Esophagus squamous epithelium (tissue), 5 donors: ENCODE measurements around the gene LRRN2. TPM values are rescaled to one million over a fixed set of nuclear protein-coding genes. Genes with fewer than 3 reads are reported as not detected.

ENCODE experiments used
- DNase-seq: peaks from one replicate; lab custom pipeline; 2025; lab: John Stamatoyannopoulos, UW
- H3K27ac ChIP-seq, 4 donors: fragments of 200-600 bp; sonication (generic); one replicate each; pipeline ENCODE4 v1.5.1; 2016 to 2019; ENCODE audit warnings: mild to moderate bottlenecking in 1 of 4
- H3K27me3 ChIP-seq, 4 donors: fragments of 200-600 bp; sonication (generic); 1 replicate in 3 of 4; 2 replicates in 1 of 4; pipeline versions ENCODE4 v1.5.1 to v1.6.0; 2017 to 2021; ENCODE audit warnings: antibody characterized with exemption in 1 of 4
- H3K36me3 ChIP-seq, 3 donors: fragments of 200-600 bp; sonication (generic); one replicate each; pipeline ENCODE4 v1.5.1; 2016 to 2019
- H3K4me1 ChIP-seq, 3 donors: fragments of 200-600 bp; sonication (generic); one replicate each; pipeline ENCODE4 v1.5.1; 2017 to 2019
- H3K4me3 ChIP-seq, 4 donors: fragments of 200-600 bp; sonication (generic); 1 replicate in 3 of 4; 2 replicates in 1 of 4; pipeline ENCODE4 v1.5.1; 2016 to 2019; ENCODE audit warnings: mild to moderate bottlenecking in 2 of 4, moderate library complexity in 1 of 4
- H3K9me3 ChIP-seq, 3 donors: fragments of 200-600 bp; sonication (generic); one replicate each; pipeline ENCODE4 v1.5.1; 2016 to 2019
- CTCF ChIP-seq, 6 experiments: fragments of 450-650 bp in 4 of 6; fragments of 200-600 bp in 2 of 6; sonication (generic) in 2 of 6; IDR thresholded peaks; one replicate each; pipeline ENCODE4 v1.5.1; 2016 to 2019; ENCODE audit warnings: antibody characterized with exemption in 6 of 6, mild to moderate bottlenecking in 4 of 6, moderate library complexity in 4 of 6
- POLR2A ChIP-seq, 4 donors: fragments of 450-650 bp; IDR thresholded peaks; one replicate each; pipeline ENCODE4 v1.6.1; 2017; ENCODE audit warnings: antibody characterized with exemption in 4 of 4, mild to moderate bottlenecking in 4 of 4, moderate library complexity in 3 of 4
- WGBS, 2 donors: methylation state at CpG; one replicate each; pipeline ENCODE4 v1.1.5; 2018; 5-methylcytosine and 5-hydroxymethylcytosine counted together
- intact Hi-C: fragments of 100-400 bp; cut with DNase I; formaldehyde crosslinking; loops from one replicate; pipeline ENCODE4 v1.15.0; 2022
- total RNA-seq, 4 donors: library from RNA; depleted of rRNA; stranded (reverse); fragments of >200 nt; gene quantifications; one replicate each; pipeline ENCODE4 v1.1.0, GENCODE V29; 2016
- donor health status: DM: yes; HTN: yes; CAD: no.

The LRRN2 gene
- total RNA-seq, 4 donors from 2014 or later, result 0.18 to 1.8 (median 1.5) TPM

GRCh38 chr1:204607910-204608309 lies 77.6 kb downstream of the LRRN2 start:
- WGBS, 2 donors, result 63 to 73% methylated on average over 3 to 4 of the region's 6 CpGs
- intact Hi-C loops, result no loop called here
- Histone ChIP-seq H3K27me3 (peaks cover 0 to 49% (median 0%) of the 10 kb centered on the region in 4 donors), H3K4me1 (no peaks in the 10 kb centered on the region), H3K36me3 (no peaks in the 10 kb centered on the region), H3K27ac (no peak overlapping the region), H3K4me3 (no peak overlapping the region), H3K9me3 (no peaks in the 10 kb centered on the region)
- DNase-seq, result no peak
- TF ChIP-seq CTCF (IDR thresholded peaks at IDR 0.05) (no peak), POLR2A (IDR thresholded peaks at IDR 0.05) (no peak)

GRCh38 chr1:204605791-204606190 lies 79.7 kb downstream of the LRRN2 start:
- H3K4me1 ChIP-seq, result no peaks in the 10 kb centered on the region
- H3K9me3 ChIP-seq, result no peaks in the 10 kb centered on the region
- DNase-seq, result no peak
- intact Hi-C loops, result no loop called here
- peaks cover 0 to 58% (median 0%) of the 10 kb centered on the region in 4 donors for H3K27me3 ChIP-seq
- TF ChIP-seq POLR2A (IDR thresholded peaks at IDR 0.05) (no peak), CTCF (IDR thresholded peaks at IDR 0.05) (no peak)
- 70 to 76% methylated on average over 4 to 6 of the region's 7 CpGs for WGBS, 2 donors
- no peak overlapping the region for H3K27ac ChIP-seq
- H3K4me3 ChIP-seq, result no peak overlapping the region
- H3K36me3 ChIP-seq, result no peaks in the 10 kb centered on the region

- TF ChIP-seq CTCF (IDR thresholded peaks at IDR 0.05) (no peak), POLR2A (IDR thresholded peaks at IDR 0.05) (no peak)
- intact Hi-C loops, result no loop called here
- H3K4me3 ChIP-seq, result no peak overlapping the region
- DNase-seq, result no peak
- 63 to 69% methylated on average over 6 of the region's 6 CpGs for whole genome bisulfite sequencing, 2 donors
- H3K27ac ChIP-seq, result no peak overlapping the region
- no peaks in the 10 kb centered on the region for H3K9me3 ChIP-seq
- H3K4me1 ChIP-seq, result peaks cover 0 to 18% (median 0%) of the 10 kb centered on the region in 3 donors
- H3K36me3 ChIP-seq, result no peaks in the 10 kb centered on the region
- H3K27me3 ChIP-seq, result peaks cover 0 to 50% (median 0%) of the 10 kb centered on the region in 4 donors
Measured at GRCh38 chr1:204602871-204603542, 82.5 kb downstream of the LRRN2 start.

- Histone ChIP-seq H3K4me1 (peaks cover 0 to 19% (median 0%) of the 10 kb centered on the region in 3 donors), H3K9me3 (no peaks in the 10 kb centered on the region), H3K36me3 (no peaks in the 10 kb centered on the region), H3K27ac (no peak overlapping the region), H3K27me3 (peaks cover 0 to 43% (median 0%) of the 10 kb centered on the region in 4 donors), H3K4me3 (no peak overlapping the region)
- intact Hi-C loops, result no loop called here
- TF ChIP-seq CTCF (IDR thresholded peaks at IDR 0.05), result no peak
- no peak for TF ChIP-seq POLR2A (IDR thresholded peaks at IDR 0.05)
- WGBS, 2 donors, result 30 to 41% methylated on average over 4 of the region's 6 CpGs
- DNase-seq, result no peak
Measured at GRCh38 chr1:204602111-204602579, 83.4 kb downstream of the LRRN2 start.

- Histone ChIP-seq H3K4me3 (no peak overlapping the region), H3K27me3 (peaks cover 0 to 40% (median 0%) of the 10 kb centered on the region in 4 donors)
Measured at GRCh38 chr1:204600968-204601367, 84.6 kb downstream of the LRRN2 start.

More at GRCh38 chr1:204600968-204601367, 84.6 kb downstream of the LRRN2 start:
- no peaks in the 10 kb centered on the region for H3K9me3 ChIP-seq
- intact Hi-C loops, result no loop called here
- H3K27ac ChIP-seq, result no peak overlapping the region
- DNase-seq, result no peak
- H3K4me1 ChIP-seq, result peaks cover 0 to 19% (median 0%) of the 10 kb centered on the region in 3 donors
- TF ChIP-seq CTCF (IDR thresholded peaks at IDR 0.05), result peak in 1 of 6 experiments; percentile 28
- no peak for TF ChIP-seq POLR2A (IDR thresholded peaks at IDR 0.05)
- H3K36me3 ChIP-seq, result no peaks in the 10 kb centered on the region
- 86 to 90% methylated on average over 3 of the region's 4 CpGs for WGBS, 2 donors
